Measurements from ENCODE around the gene DNAJC5.

DNA sequence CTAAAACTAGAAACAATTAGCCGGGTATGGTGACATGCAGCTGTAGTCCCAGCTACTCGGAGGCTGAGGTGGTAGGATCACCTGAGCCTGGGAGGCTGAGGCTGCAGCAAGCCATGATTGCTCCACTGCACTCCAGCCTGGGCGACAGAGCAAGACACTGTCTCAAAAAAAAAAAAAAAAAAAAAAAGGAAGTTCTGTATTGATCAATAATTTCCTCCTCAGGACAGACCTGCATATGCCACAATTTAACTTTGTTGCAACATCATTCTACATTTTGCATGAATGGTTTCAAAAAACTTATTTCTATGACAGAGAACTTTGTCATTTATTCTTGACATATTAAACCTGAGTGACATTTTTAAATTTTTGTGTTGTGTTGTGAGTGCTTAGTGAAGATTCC, 5.5 kb downstream of the DNAJC5 start:
- TF ChIP-seq POLR2A (IDR thresholded peaks at IDR 0.05) (no peak), CTCF (IDR thresholded peaks at IDR 0.05 in 8 of 11, conservative IDR thresholded peaks at IDR 0.05 in 3 of 11) (no peak)
